GM19328 (cell line): ENCODE results near the gene CPOX.
"Not testable (repeated sequence)": the region's sequence is repeated elsewhere in the genome, so short reads cannot be mapped to it uniquely, and the experiment has no call there.

Source experiments
- ATAC-seq: cut with Tn5 transposase; IDR thresholded peaks from one replicate; pipeline ENCODE4 v1.9.1; 2021; ENCODE audit warnings: mild to moderate bottlenecking, moderate library complexity; ENCODE audit not compliant: unreplicated experiment

Gene CPOX

DNA sequence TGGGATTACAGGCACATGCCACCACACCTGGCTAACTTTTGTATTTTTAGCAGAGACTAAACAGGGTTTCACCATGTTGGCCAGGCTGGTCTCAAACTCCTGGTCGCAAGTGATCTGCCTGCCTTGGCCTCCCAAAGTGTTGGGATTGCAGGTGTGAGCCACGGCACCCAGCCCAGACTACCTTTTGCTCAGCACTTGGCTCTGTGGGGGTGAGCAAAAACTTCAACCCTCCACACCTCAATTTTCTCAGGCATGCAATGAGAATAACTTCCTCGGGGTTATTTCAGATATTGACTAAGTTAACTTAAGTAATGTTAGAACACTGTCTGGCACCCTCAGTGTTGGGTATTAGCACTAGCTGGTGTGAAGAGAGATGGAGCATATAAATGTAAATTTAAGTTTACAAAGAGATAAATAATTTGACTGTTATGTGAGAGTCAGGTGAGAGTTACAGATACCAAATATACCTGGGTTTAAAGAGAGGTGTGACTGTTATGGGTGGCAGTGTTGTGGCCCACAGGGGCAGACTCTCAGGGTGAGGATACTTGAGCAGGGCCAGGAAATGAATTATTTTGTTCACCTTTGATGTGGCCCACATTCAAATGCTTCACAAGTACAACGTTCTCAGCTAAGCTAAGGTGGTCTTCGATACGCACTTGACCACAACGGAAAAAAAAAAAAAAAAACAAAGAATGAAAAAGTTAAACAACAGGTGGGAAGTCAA, 29.0 kb downstream of the CPOX start:
- ATAC-seq, result no peak

DNA sequence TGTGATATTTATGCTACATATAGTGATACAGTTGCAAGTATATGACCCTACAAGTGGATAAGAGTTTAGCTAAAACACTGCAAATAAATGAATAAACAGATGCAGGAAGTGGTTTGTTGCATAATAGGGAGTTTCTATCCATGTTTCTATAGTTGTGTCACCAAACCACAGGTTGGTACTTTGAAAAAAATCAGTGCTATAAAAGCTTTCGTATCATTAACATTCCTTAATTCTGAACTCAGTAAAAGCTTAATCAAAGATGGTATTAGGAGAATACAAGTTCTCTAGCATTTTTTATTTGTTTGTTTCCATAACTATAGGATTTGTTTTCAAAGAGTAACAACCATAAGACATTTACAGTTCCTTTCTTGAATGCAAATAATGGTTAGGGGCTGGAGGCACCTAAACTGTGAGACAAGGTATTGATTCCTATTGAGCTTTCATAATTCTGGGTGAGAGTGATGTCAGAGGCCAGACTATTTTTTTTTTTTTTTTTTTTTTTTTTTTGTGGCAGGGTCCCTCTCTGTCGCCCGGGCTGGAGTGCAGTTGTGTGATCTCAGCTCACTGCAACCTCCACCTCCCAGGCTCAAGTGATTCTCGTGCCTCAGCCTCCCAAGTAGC, 29.6 kb downstream of the CPOX start:
- ATAC-seq, result peak; percentile 46

DNA sequence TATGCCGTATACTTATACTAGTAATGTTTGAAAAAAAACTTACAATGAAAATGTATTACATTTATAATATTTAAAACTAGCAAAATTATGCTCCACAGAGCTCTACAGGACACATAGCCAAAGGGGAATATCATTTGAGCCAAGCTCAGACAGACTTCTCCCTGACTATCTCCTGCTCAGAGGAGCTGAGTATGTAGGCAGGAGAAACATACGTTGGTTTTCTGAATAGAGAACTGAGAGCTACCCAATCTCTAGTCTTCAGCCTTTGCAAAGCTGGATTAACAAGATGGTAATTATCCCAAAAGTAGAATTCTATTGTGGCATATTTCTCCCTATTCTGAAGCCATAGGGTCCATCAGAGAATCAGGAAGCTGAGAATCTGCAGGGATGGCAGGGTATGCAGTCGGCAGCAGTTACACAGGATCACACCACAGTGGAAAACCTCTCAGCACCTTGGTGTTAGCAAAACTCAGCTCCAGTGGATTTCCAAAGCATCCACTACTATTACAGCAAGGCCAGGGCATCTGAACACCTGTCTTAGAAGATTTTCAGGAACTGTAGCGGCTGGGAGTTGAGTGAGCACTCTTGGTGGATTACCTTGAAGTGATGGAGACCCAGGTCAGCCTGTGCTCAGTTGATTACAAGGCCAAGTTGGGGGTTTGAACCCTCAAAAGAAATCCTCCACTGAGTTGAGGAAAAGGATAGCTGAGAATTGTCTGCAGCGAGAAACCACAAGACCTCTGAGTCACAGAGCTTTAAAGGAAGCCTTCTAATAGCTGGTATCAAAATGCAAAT, 31.5 kb downstream of the CPOX start:
- no peak for ATAC-seq

DNA sequence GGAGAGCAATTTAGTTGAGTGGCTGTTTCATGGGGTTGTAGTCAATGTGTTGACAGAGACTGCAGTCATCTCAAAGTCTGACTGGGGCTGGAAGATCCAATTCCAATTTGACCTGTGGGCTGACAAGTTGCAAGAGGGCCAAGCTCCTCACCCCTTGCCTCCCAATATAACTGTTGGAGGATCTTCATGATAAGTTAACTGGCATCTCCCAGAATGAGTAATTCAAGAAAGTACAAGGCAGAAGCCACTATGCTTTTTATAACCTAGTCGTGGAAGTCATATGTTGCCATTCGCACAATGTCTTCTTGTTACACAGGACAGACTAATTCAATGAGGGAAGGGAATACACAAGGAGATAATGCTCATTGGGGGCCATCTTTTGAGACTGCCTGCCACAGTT, 32.5 kb downstream of the CPOX start:
- ATAC-seq, result no peak

DNA sequence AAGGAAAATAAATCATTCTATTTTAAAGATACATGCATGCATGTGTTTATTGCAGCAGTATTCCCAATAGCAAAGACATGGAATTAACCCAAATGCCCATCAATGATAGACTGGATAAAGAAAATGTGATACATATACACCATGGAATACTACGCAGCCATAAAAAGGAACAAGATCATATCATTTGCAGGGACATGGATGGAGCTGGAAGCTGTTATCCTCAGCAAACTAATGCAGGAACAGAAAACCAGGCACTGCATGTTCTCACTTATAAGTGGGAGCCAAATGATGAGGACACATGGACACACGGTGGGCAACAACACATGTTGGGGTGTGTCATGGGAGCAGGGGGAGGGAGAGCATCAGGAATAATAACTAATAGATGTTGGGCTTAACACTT, 33.6 kb downstream of the CPOX start:
- not testable (repeated sequence) for ATAC-seq

DNA sequence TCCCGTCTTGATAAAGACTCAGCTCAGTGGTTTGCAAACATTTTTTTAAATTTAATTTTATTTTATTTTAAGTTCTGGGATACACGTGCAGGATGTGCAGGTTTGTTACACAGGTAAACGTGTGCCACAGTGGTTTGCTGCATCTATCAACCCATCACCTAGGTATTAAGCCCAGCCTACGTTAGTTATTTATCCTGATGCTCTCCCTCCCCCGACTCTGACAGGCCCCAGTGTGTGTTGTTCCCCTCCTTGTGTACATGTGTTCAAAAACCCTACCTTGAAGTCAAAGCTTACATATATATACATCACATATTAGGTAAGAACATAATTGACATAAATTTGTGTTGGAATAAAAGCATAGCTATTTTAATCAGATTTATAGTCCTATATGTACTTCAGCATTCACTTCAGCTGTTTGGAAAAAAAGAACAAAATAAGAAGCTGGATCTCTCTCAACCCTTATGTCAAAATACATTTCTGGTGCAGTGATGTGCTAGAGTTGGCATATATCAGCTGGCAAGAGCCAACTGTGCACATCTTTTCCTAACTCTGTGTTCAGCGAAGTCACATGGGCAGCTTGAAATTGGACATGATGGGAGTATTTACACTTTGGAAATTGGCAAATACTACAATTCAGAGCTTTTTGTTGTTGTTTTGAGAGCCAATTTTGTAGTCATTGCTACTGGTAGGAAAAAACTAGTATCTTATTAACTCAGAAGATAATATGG, 35.1 kb downstream of the CPOX start:
- ATAC-seq, result no peak

DNA sequence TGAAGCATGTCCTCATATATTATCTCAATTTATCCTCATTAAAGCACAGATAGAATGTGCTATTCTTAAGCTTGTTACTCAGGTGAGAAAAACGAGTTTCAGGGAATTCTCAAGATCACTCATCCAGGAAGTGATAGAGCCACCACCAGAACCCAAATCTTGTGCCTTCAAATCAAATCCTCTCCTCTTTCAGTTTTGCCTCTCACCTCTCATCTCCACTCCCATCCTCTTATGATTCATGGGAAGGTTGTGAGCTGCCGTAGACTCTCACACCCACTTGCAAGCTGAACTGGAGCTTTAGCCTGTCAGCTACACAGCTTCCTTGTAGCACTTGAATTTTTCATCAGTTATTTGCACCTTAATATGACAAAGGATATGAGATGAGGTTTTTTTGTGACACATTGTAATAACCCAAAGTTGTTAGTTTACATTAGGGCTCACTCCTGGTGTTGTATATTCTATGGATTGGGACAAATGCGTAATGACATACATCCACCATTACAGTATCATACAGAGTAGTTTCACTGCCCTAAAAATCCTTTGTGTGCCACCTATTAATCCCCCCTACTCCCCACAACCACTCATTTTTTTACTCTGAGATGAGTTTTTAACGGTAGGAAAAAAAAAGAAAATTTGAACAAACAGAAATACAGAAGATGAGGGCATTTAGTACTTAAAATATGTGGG, 35.9 kb downstream of the CPOX start:
- ATAC-seq, result no peak

DNA sequence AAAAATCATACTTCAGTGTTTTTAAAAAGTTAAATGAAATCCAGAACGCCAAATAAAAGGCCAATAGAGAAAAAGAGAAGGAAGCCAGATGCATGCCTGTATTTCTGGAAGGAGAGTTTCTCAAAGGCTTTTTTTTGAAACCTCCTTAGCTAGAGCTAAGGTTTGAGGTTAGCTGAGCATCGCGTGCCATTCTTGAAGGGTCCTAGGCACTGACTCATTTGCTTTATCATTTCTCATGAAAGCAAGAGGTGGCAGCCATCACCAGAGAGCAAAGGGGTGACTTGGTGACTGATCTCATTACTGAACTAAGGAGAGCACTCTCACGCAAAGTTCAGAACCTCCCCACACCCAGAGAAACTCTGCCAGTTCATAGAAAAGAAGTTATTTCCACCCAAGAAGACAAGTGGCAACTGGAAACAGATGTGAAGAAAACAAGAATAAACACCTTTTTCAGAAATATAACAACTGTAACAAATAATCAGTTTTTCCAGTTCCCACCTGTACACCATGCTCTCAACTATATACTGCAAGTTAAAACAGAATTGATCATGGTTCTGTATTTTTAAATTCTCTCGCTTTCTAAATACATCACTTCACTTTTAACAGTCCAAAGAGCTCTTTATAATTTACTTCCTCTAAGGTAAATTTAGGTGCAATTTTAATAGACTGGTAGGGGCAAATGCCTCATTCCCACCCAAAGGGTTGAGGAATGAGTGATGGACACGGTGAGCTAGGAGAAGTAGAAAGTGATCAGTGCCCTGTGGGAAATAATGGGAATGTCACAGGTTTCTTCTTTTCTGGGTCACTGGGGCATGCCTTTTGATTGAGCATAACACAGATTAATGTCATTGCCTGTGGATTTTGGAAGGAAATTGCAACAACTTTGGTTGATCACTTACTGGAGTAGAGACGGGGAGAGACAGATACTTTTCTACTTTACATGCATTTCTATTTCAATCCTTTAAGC, 37.0 kb downstream of the CPOX start:
- peak; percentile 71 for ATAC-seq

DNA sequence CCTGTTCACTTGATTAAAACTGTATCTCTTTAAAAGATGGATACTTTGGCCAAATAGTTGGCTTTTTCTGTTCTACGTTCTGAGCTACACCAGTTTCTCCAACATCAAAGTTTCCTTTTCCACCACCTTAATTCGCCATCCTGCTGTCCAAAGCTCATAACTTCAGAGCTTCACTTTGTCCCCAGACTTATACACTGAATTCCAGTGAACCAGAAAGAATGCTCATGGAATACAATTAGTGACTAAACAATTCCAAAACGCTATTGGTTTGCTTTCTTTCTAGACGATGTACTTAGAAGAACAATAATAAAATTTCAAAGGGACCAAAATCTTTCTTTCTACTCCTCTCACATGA, 38.4 kb downstream of the CPOX start:
- no peak for ATAC-seq

DNA sequence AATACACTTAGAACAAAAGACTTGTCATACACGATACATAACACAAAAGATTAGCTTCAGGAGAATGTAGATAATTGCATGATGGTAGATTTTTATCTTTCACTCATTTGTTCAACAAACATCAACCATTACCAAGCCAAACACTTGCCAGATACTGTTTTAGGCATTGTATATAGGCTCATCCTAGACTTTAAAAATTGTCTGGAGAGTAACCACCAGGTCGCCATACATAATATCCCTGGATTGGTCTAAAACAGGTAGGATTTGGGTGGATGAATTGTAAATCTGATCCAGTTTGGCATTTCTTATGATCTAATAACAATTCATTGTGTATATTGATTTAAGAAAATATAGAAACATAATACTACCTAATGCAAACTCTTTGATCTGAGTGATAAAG, 38.8 kb downstream of the CPOX start:
- ATAC-seq, result no peak

DNA sequence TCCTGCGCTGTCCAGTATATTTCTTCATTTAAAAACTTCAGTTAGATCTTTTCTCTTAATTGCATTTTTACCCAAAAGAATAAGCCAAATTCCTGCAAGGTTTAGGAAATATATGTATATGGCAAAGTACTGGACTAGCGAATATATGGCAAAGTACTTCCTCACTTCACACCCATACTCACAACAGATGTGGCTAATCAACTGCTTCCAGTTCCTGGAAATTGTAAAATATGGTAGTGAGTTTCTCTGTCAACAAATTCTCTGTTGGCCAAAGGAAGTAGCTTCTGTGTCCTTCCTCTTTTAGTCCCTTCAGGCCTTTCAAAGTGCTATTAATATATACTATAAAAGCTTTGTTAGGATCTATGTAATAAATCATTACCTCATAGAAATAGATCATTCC, 39.7 kb downstream of the CPOX start:
- ATAC-seq, result no peak

DNA sequence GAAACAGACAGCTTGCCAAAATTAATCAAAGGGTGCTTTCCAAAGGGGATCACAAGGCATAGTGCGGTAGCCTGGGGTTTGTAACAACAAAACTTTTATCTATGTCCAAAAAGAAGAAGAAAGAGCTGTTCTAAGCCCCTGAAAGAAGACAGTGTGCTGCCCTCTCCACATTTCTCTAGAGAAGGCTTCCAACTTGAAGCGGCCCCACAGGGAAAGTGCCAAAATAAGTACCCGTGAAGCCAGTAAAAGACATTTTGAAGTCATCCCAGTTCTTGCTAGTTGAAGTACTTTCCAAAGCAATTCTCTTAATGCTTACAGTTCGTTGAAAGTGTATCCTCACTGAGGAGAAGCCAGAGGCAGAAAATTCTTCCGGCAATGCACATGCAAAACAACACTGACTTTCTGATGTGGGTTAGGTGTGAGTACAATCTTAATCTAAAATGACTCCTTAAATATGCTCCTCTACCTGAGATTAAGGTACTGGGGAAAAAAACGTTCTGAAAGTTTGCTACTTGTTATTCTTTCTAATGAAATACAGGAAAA, 40.3 kb downstream of the CPOX start:
- no peak for ATAC-seq

DNA sequence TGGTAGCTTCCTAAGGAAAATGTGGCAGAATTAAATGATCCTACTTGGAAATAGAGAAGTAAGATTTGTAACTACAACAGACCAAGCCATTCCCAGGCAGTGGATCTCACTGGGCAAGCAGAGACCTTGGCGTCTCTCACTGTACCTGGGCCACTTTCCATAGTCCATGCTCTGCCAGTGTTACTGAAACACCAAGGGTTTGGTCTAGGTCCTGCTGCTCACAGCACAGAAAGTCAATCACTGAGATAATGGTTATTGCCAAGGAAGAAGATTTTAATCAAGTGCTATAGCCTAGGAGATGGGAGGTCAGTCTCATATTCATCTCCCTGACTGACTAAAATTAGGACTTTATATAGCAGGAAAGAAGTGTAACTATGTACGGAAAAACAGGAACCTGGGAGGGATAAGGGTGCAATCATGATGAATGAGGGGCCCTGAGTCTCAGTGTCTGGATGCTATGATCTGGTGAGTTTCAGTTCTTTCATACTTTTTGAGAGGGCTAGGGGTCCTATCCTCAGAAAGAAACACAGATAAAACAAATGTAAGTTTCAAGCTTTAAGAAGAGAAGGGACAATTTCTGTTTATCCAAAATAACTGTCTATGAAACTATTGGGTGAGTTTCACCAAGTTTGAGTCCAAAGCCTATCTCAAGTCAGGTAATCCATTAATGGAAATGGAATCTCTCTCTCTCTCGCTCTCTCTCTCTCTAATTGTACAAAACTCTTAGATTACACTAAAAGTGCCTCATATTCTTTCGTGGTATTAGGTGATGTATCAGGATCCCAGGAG, 41.0 kb downstream of the CPOX start:
- no peak for ATAC-seq

DNA sequence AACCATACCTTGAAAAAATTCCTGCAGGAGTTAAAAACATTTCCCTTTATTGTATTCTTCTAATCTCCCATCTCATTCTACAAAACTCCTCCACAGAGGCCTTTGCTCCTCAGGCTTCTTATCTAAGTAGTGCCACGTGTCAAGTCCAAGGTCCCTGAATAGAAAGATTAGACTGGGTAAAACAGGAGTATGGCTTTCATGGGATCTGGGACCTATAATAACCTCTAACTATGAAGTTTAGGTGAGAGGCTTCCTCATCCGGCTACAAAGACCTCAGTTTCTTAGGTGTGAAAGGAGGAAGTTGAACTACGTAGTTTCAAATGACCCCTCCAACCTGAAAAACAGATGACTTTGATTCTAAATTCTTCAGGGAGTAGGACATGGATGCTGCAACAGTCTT, 41.7 kb downstream of the CPOX start:
- no peak for ATAC-seq

DNA sequence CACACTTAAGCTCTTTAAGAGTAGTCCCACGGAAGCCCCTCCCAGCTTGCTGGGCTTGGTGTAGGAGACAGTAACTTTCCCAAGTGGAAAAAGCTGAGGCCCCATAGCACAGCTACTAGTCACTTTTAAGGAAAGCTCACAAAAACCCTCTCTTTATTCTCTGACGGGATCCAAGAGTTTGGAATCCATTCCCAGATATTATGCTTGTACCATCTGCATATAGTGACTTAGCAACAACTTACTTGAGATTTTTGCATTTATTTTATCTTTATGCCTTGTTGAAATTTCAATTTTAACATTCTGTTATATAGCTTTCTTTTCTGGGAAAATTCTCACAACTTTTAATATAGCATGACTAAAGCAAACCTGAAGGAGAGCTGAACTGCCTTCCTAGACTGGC, 42.2 kb downstream of the CPOX start:
- ATAC-seq, result no peak

DNA sequence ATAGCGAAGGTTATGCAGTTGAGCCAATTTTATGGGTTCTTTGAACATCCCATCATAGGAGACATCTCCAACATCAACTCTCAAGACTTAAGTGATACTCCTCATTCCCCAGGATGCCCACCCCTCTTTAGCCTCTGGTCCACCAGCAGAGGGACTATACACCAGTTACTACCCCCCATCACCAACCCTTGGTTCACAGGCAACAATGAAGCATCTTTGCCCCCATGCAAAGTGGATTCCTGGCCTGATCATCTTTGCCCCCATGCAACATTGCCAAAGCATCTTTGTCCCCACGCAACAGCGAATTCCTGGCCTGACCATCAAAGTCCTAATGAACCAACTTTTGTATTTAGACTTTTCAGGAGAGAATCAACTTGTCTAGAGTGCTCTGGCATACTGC, 42.6 kb downstream of the CPOX start:
- no peak for ATAC-seq

DNA sequence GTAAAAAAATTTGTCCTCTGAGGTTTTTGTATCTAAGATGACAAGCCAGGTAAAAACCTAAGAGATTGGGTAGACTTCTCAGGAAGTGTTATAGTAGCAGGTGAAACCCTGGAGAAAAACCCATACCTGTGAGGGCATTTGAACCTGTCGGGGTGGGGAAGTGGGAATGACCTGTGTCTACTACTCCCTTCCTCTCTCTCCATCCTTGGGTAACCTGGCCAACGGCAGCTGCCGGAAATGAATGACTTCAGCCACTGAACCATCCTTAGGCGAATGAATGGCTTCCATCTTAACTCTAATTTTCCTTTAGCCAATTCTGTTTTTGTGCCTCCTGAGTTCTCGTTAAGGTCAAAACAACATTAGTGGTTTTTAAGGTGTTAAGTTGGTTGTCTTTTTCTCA, 44.9 kb downstream of the CPOX start:
- no peak for ATAC-seq

DNA sequence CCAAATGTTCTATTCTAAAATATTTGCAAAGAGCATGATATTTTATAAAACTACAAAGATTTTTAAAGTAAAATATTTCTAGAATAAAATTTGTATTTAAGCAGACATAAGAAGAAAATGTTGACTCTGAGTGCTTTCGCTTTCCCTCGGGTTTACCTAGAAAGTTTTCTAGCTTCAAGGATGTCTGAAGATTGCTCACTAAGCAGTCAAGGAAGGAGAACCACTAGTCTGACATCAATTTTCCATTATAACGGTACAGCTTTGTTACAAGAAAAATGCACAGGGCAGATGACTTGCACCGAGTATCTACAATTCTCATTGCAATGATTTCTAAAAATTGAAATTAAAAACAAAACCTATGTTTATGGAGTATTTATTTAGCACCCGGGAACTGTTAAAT, 47.5 kb downstream of the CPOX start:
- peak; percentile 36 for ATAC-seq

DNA sequence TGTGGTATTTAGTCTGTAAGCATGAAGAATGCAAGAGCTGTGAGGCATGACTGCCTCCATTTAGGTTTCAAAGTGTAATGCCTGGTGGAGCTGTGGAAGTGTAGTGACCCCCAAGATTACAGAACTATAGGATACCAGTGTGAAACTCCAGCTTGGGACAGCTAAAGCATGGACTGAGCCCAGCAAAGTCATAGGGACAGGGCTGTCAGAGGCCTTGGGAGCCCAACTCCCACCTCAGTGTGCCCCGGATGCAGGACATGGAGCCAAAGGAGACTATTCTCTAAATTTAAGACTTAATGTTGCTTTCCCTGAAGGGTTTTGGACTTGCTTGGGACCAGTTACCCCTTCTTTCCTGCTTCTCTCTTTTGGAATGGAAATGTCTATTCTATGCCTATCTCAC, 50.8 kb downstream of the CPOX start:
- no peak for ATAC-seq
